C4-2B (cell line): ENCODE results near the gene FAM13C.

Experiments used
- CTCF ChIP-seq: fragments of 450-650 bp; conservative IDR thresholded peaks from 2 replicates; pipeline ENCODE4 v1.5.1; 2017; ENCODE audit warnings: mild to moderate bottlenecking
- ZFX ChIP-seq: fragments of 450-650 bp; IDR thresholded peaks from 2 replicates; pipeline ENCODE4 v1.6.1; 2017

- no peak for TF ChIP-seq CTCF
- no peak for TF ChIP-seq ZFX
Observed at GRCh38 chr10:59299933-59300332, 62.4 kb downstream of the FAM13C start.
